Esophagus squamous epithelium (tissue), 4 donors: ENCODE results near the gene DLL3.

Experiments used
- POLR2A ChIP-seq, 4 donors: fragments of 450-650 bp; IDR thresholded peaks; one replicate each; pipeline ENCODE4 v1.6.1; 2017; ENCODE audit warnings: antibody characterized with exemption in 4 of 4, mild to moderate bottlenecking in 4 of 4, moderate library complexity in 3 of 4
- TF ChIP-seq, protein P1 (sequence below), 6 experiments: fragments of 450-650 bp in 4 of 6; fragments of 200-600 bp in 2 of 6; sonication (generic) in 2 of 6; IDR thresholded peaks; one replicate each; pipeline ENCODE4 v1.5.1; 2016 to 2019; ENCODE audit warnings: antibody characterized with exemption in 6 of 6, mild to moderate bottlenecking in 4 of 6, moderate library complexity in 4 of 6

DNA sequence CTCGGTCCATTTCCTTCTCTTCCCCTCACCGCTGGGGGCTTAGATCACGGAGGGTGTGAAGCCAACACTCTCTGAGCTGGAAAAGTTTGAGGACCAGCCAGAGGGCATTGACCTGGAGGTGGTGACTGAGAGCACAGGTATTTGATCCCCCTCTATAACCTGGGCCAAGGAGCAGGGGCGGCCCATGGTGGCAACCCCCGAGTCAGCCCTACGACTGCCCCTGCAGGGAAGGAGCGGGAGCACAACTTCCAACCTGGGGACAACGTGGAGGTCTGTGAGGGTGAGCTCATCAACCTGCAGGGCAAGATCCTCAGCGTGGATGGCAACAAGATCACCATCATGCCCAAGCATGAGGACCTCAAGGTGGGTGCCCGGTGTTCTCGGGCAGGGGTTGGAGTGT, 29.7 kb upstream of the DLL3 start:
- TF ChIP-seq, protein P1, sequence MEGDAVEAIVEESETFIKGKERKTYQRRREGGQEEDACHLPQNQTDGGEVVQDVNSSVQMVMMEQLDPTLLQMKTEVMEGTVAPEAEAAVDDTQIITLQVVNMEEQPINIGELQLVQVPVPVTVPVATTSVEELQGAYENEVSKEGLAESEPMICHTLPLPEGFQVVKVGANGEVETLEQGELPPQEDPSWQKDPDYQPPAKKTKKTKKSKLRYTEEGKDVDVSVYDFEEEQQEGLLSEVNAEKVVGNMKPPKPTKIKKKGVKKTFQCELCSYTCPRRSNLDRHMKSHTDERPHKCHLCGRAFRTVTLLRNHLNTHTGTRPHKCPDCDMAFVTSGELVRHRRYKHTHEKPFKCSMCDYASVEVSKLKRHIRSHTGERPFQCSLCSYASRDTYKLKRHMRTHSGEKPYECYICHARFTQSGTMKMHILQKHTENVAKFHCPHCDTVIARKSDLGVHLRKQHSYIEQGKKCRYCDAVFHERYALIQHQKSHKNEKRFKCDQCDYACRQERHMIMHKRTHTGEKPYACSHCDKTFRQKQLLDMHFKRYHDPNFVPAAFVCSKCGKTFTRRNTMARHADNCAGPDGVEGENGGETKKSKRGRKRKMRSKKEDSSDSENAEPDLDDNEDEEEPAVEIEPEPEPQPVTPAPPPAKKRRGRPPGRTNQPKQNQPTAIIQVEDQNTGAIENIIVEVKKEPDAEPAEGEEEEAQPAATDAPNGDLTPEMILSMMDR (IDR thresholded peaks at IDR 0.05), result no peak
- TF ChIP-seq POLR2A (IDR thresholded peaks at IDR 0.05), result no peak
